CD14-positive monocyte (primary cell): ENCODE data around the gene PLXNC1. TPM values are rescaled to one million over a fixed set of nuclear protein-coding genes. Genes with fewer than 3 reads are reported as not detected.
A peak's percentile ranks its signal among the peaks of the same experiment; 100 is the strongest.

Experiments
- DNase-seq, 3 donors: peaks; one replicate each; pipeline ENCODE4 v3.0.0-alpha.2; 2011 to 2022
- H2AFZ ChIP-seq: 2 replicates; pipeline ENCODE4 v1.6.0; 2012; ENCODE audit warnings: mild to moderate bottlenecking, low read depth, low read length, inconsistent platforms; ENCODE audit not compliant: insufficient read depth, poor library complexity, severe bottlenecking
- H3K27ac ChIP-seq, 2 donors: 1 replicate in 1 of 2; 2 replicates in 1 of 2; pipeline ENCODE4 v1.5.1; 2012 to 2013; ENCODE audit warnings: low read length in 2 of 2, control low read depth in 1 of 2, inconsistent platforms in 1 of 2, low read depth in 1 of 2, mild to moderate bottlenecking in 1 of 2
- H3K27me3 ChIP-seq, 2 donors: one replicate each; pipeline versions ENCODE4 v1.6.0 to v1.6.1; 2011 to 2013; ENCODE audit warnings: low read length in 2 of 2; ENCODE audit not compliant: control insufficient read depth in 2 of 2, insufficient read depth in 2 of 2
- H3K36me3 ChIP-seq, 2 donors: replicated peaks in 1 of 2; 1 replicate in 1 of 2; 2 replicates in 1 of 2; pipeline versions ENCODE4 v1.5.1 to v1.6.1; 2012 to 2013; ENCODE audit warnings: low read length in 2 of 2, control low read depth in 1 of 2, inconsistent platforms in 1 of 2, mild to moderate bottlenecking in 1 of 2; ENCODE audit not compliant: insufficient read depth in 2 of 2, control insufficient read depth in 1 of 2
- H3K4me1 ChIP-seq, 2 donors: 1 replicate in 1 of 2; 2 replicates in 1 of 2; pipeline versions ENCODE4 v1.5.1 to v1.6.1; 2012 to 2013; ENCODE audit warnings: low read length in 2 of 2, control low read depth in 1 of 2, inconsistent platforms in 1 of 2, mild to moderate bottlenecking in 1 of 2, moderate library complexity in 1 of 2; ENCODE audit not compliant: insufficient read depth in 2 of 2, control insufficient read depth in 1 of 2
- H3K4me2 ChIP-seq: replicated peaks from 2 replicates; pipeline ENCODE3; 2012; ENCODE audit warnings: low read length, moderate library complexity, mild to moderate bottlenecking; ENCODE audit not compliant: poor library complexity, severe bottlenecking; ENCODE audit errors: extremely low read depth
- H3K4me3 ChIP-seq, 3 experiments: fragments of 200-600 bp in 1 of 3; sonication (generic) in 1 of 3; replicated peaks in 1 of 3; 1 replicate in 2 of 3; 2 replicates in 1 of 3; pipeline ENCODE4 v1.5.1; 2011 to 2013; ENCODE audit warnings: low read length in 3 of 3, mild to moderate bottlenecking in 3 of 3, control low read depth in 2 of 3, low read depth in 2 of 3, inconsistent platforms in 1 of 3, moderate library complexity in 1 of 3
- H3K79me2 ChIP-seq: 2 replicates; pipeline ENCODE4 v1.6.0; 2012; ENCODE audit warnings: mild to moderate bottlenecking, control low read depth, inconsistent platforms, low read length, moderate library complexity; ENCODE audit not compliant: insufficient read depth
- H3K9ac ChIP-seq: 2 replicates; pipeline ENCODE4 v1.6.0; 2017; ENCODE audit warnings: low read length, mild to moderate bottlenecking; ENCODE audit not compliant: insufficient read depth, poor library complexity, severe bottlenecking
- H3K9me3 ChIP-seq, 2 donors: replicated peaks in 1 of 2; 1 replicate in 1 of 2; 2 replicates in 1 of 2; pipeline versions ENCODE4 v1.5.1 to v1.6.1; 2012 to 2013; ENCODE audit warnings: low read length in 2 of 2, control low read depth in 1 of 2; ENCODE audit not compliant: control insufficient read depth in 1 of 2, insufficient read depth in 1 of 2
- H4K20me1 ChIP-seq: 2 replicates; pipeline ENCODE4 v1.6.0; 2012; ENCODE audit warnings: mild to moderate bottlenecking, low read length, control low read depth, moderate library complexity; ENCODE audit not compliant: insufficient read depth
- H3K27ac Mint-ChIP-seq, 7 donors: one replicate each; pipeline ENCODE4 v1.8.0; 2020; ENCODE audit warnings: mild to moderate bottlenecking in 7 of 7, mixed read lengths in 7 of 7, moderate library complexity in 6 of 7, inconsistent platforms in 2 of 7
- H3K27me3 Mint-ChIP-seq, 3 donors: one replicate each; pipeline ENCODE4 v1.8.0; 2021 to 2022; ENCODE audit warnings: low read depth in 3 of 3, mild to moderate bottlenecking in 3 of 3, mixed read lengths in 3 of 3, moderate library complexity in 3 of 3, inconsistent platforms in 1 of 3
- H3K36me3 Mint-ChIP-seq, 2 donors: one replicate each; pipeline ENCODE4 v1.8.0; 2020; ENCODE audit warnings: mixed read lengths in 2 of 2, inconsistent platforms in 1 of 2, mild to moderate bottlenecking in 1 of 2
- H3K4me1 Mint-ChIP-seq: one replicate; pipeline ENCODE4 v1.8.0; 2020; ENCODE audit warnings: mild to moderate bottlenecking, mixed read lengths
- H3K4me3 Mint-ChIP-seq, 2 donors: one replicate each; pipeline ENCODE4 v1.8.0; 2020; ENCODE audit warnings: mild to moderate bottlenecking in 2 of 2, mixed read lengths in 2 of 2, moderate library complexity in 1 of 2
- H3K9me3 Mint-ChIP-seq, 7 donors: one replicate each; pipeline ENCODE4 v1.8.0; 2020 to 2022; ENCODE audit warnings: mixed read lengths in 7 of 7, mild to moderate bottlenecking in 6 of 7, moderate library complexity in 6 of 7, inconsistent platforms in 2 of 7
- WGBS: methylation state at CpG from one replicate; pipeline ENCODE4 v1.1.5; 2013; ENCODE audit warnings: missing lambda C conversion rate; ENCODE audit not compliant: insufficient coverage; 5-methylcytosine and 5-hydroxymethylcytosine counted together
- intact Hi-C, 2 donors: fragments of 100-400 bp; cut with micrococcal nuclease; formaldehyde crosslinking; loops; one replicate each; pipeline versions ENCODE4 v1.15.0 to v1.15.1; 2023
- polyA plus RNA-seq, 3 donors: library from polyadenylated mRNA; depleted of rRNA in 1 of 3; unstranded in 2 of 3; stranded (reverse) in 1 of 3; fragments of 300-500 nt in 2 of 3; fragments of >200 nt in 1 of 3; fragmentation: Illumina TruSeq in 2 of 3; gene quantifications; 1 replicate in 2 of 3; 2 replicates in 1 of 3; pipeline ENCODE4 v1.2.3, GENCODE V29; 2012 to 2021
- TF ChIP-seq, protein P1 (sequence below): fragments of 200-600 bp; IDR thresholded peaks from one replicate; pipeline ENCODE4 v1.8.0; 2022; ENCODE audit warnings: antibody characterized with exemption, mild to moderate bottlenecking

Gene PLXNC1
- polyA plus RNA-seq, 3 donors, result 14.3 to 35.2 (median 15.4) TPM

DNA sequence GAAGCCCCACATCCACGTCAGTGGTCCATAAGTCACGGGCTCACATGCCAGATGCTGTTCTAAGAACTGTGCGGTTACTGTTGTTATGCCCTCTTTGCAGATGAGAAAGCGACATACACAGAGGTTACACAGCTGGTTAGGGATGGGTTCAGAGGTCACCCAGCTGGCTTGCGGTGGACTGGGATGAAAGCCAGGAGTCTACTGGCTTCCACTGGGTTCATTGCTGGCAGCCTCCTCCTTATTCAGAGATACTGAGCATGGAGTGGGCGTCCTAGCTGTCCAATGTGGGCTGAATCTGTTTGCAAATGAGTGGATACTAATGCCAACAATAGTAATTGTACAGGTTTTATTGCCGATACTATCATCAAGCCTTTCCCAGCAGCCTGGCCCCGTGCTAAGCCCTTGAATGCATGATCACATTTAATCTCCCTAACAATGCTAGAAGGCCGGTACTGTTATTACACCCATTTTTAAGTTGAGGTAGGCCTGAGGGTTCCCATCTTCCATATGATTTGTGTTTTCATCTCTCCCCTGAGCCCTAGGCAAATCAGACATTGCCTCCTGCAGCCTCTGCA is 129.1 kb downstream of the PLXNC1 start:
- WGBS, result 99% methylated on average over 7 of the region's 9 CpGs

DNA sequence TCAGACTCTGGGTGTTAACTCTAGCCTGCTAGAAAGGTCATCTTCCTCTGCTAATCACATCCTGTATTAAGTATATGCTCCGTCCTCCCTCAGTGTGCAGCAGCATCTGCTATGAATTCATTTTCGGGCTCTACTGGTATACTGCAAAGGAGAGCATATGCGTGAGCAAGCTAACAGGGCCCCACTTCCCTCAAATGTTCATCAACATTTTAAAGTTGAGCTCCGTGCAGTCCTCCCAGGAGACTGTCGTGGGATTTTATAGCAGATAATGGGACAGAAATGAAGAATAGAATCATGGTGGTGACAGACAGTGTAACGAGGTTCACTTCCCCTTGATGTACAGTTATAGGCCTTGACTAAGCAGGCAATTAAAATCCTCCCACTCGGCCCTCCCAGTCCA is 131.7 kb downstream of the PLXNC1 start:
- H3K27me3 Mint-ChIP-seq, result no peaks in the 10 kb centered on the region
- no peak overlapping the region for H3K27ac ChIP-seq
- H3K4me3 Mint-ChIP-seq, result no peak overlapping the region
- peaks cover 8% of the 10 kb centered on the region for H4K20me1 ChIP-seq
- H3K9me3 ChIP-seq, result no peaks in the 10 kb centered on the region
- 100% methylated on average over 2 of the region's 7 CpGs for WGBS
- H3K36me3 ChIP-seq, result peaks cover 35 to 94% of the 10 kb centered on the region in 2 donors
- H3K4me1 Mint-ChIP-seq, result peaks cover 29% of the 10 kb centered on the region
- peak overlapping the region in 1 of 7 donors; percentile 15 for H3K27ac Mint-ChIP-seq
- H3K9ac ChIP-seq, result no peak overlapping the region
- H3K36me3 Mint-ChIP-seq, result peaks cover 67 to 86% of the 10 kb centered on the region in 2 donors
- H3K4me2 ChIP-seq, result no peak overlapping the region
- H3K4me1 ChIP-seq, result peaks cover 21 to 27% of the 10 kb centered on the region in 2 donors
- no peak for DNase-seq
- peaks cover 0 to 2% (median 0%) of the 10 kb centered on the region in 7 donors for H3K9me3 Mint-ChIP-seq
- intact Hi-C loops, result no loop called here
- H3K27me3 ChIP-seq, result no peaks in the 10 kb centered on the region
- H3K79me2 ChIP-seq, result no peaks in the 10 kb centered on the region
- no peak overlapping the region for H3K4me3 ChIP-seq
- TF ChIP-seq, protein P1, sequence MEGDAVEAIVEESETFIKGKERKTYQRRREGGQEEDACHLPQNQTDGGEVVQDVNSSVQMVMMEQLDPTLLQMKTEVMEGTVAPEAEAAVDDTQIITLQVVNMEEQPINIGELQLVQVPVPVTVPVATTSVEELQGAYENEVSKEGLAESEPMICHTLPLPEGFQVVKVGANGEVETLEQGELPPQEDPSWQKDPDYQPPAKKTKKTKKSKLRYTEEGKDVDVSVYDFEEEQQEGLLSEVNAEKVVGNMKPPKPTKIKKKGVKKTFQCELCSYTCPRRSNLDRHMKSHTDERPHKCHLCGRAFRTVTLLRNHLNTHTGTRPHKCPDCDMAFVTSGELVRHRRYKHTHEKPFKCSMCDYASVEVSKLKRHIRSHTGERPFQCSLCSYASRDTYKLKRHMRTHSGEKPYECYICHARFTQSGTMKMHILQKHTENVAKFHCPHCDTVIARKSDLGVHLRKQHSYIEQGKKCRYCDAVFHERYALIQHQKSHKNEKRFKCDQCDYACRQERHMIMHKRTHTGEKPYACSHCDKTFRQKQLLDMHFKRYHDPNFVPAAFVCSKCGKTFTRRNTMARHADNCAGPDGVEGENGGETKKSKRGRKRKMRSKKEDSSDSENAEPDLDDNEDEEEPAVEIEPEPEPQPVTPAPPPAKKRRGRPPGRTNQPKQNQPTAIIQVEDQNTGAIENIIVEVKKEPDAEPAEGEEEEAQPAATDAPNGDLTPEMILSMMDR, result no peak
- H2AFZ ChIP-seq, result no peak overlapping the region

More for the DNA sequence above, 129.1 kb downstream of the PLXNC1 start:
- no peak overlapping the region for H3K4me2 ChIP-seq
- H3K27ac Mint-ChIP-seq, result peak overlapping the region in 4 of 7 donors; percentile 5 to 82 (median 53)
- no peaks in the 10 kb centered on the region for H3K9me3 ChIP-seq
- no peaks in the 10 kb centered on the region for H3K27me3 Mint-ChIP-seq
- peaks cover 16 to 20% of the 10 kb centered on the region in 2 donors for H3K4me1 ChIP-seq
- intact Hi-C loops, result no loop called here
- H2AFZ ChIP-seq, result no peak overlapping the region
- no peak overlapping the region for H3K4me3 Mint-ChIP-seq
- H3K36me3 Mint-ChIP-seq, result peaks cover 66 to 84% of the 10 kb centered on the region in 2 donors
- no peak overlapping the region for H3K9ac ChIP-seq
- no peaks in the 10 kb centered on the region for H3K79me2 ChIP-seq
- H3K27me3 ChIP-seq, result no peaks in the 10 kb centered on the region
- peaks cover 8% of the 10 kb centered on the region for H4K20me1 ChIP-seq
- peaks cover 25% of the 10 kb centered on the region for H3K4me1 Mint-ChIP-seq
- no peak overlapping the region for H3K4me3 ChIP-seq
- peak overlapping the region in 1 of 2 donors; percentile 18 for H3K27ac ChIP-seq
- no peaks in the 10 kb centered on the region for H3K9me3 Mint-ChIP-seq
- peaks cover 38 to 93% of the 10 kb centered on the region in 2 donors for H3K36me3 ChIP-seq
- TF ChIP-seq, protein P1, result no peak
- DNase-seq, result no peak
